ENCODE data around the gene PSMD13. TPM values are rescaled to one million over a fixed set of nuclear protein-coding genes. Genes with fewer than 3 reads are reported as not detected.

The PSMD13 gene
- total and polyA plus RNA-seq, 2 of the 13 experiments (the other 11 are each of a cell fraction or from before 2014, with no cell fraction given) = 83.0 to 117 TPM

DNA sequence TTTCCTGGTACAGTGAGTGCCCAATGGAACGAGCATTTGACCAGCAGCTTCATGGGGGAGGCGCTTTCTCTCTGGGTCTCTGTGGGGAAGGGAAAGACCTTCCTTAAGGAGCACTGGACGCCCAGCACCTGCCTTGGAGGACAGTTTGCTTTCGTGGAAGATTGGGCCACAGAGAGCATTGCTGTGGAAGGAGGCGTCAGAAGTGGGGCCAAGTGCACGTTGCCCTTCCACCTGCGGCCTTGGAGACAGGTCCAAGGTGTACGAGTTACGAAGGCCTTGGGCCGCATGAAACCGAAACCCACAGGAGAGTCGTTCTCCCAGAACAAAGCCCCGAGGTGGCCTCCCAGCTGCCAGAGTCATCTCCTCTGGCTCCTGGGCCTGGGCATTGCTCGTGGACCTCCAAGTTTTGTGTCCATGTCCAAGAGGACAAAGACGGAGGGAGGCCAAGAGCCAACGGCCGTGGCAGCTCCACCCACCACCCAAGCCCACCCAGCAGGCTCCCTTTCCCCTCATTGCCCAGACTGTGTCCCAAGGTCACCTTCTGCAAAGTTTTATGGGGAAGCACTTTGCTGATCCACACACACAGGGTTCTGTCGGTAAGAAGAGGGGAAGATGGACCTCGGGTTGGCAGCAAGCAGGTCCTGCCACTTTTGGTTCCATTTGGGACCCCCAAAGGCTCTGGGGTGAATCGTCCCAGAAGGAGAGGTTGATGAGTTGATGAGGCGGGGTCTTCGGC, 35.6 kb downstream of the PSMD13 start:
- no peak for ATAC-seq
- H4K20me1 ChIP-seq (ENCODE audit: insufficient read depth, low read length) = no peaks in the 10 kb centered on the region
- H3K4me3 ChIP-seq (replicated peaks in 1 of 3; ENCODE audit: insufficient read depth in 1 of 3, low read depth in 2 of 3, low read length in 3 of 3) = no peak overlapping the region
- H3K79me2 ChIP-seq (ENCODE audit: insufficient read depth, low read length) = no peaks in the 10 kb centered on the region
- TF ChIP-seq ZNF143 (CRISPR knock-in tag; IDR thresholded peaks at IDR 0.05) (no peak), KMT2A (CRISPR knock-in tag; IDR thresholded peaks at IDR 0.05) (no peak)
- TF ChIP-seq, protein P1, sequence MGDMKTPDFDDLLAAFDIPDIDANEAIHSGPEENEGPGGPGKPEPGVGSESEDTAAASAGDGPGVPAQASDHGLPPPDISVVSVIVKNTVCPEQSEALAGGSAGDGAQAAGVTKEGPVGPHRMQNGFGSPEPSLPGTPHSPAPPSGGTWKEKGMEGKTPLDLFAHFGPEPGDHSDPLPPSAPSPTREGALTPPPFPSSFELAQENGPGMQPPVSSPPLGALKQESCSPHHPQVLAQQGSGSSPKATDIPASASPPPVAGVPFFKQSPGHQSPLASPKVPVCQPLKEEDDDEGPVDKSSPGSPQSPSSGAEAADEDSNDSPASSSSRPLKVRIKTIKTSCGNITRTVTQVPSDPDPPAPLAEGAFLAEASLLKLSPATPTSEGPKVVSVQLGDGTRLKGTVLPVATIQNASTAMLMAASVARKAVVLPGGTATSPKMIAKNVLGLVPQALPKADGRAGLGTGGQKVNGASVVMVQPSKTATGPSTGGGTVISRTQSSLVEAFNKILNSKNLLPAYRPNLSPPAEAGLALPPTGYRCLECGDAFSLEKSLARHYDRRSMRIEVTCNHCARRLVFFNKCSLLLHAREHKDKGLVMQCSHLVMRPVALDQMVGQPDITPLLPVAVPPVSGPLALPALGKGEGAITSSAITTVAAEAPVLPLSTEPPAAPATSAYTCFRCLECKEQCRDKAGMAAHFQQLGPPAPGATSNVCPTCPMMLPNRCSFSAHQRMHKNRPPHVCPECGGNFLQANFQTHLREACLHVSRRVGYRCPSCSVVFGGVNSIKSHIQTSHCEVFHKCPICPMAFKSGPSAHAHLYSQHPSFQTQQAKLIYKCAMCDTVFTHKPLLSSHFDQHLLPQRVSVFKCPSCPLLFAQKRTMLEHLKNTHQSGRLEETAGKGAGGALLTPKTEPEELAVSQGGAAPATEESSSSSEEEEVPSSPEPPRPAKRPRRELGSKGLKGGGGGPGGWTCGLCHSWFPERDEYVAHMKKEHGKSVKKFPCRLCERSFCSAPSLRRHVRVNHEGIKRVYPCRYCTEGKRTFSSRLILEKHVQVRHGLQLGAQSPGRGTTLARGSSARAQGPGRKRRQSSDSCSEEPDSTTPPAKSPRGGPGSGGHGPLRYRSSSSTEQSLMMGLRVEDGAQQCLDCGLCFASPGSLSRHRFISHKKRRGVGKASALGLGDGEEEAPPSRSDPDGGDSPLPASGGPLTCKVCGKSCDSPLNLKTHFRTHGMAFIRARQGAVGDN (CRISPR knock-in tag; IDR thresholded peaks at IDR 0.05) = 0 out of 2 replicates have a peak, but pooled peaks have one; percentile 13
- TF ChIP-seq, protein P2, sequence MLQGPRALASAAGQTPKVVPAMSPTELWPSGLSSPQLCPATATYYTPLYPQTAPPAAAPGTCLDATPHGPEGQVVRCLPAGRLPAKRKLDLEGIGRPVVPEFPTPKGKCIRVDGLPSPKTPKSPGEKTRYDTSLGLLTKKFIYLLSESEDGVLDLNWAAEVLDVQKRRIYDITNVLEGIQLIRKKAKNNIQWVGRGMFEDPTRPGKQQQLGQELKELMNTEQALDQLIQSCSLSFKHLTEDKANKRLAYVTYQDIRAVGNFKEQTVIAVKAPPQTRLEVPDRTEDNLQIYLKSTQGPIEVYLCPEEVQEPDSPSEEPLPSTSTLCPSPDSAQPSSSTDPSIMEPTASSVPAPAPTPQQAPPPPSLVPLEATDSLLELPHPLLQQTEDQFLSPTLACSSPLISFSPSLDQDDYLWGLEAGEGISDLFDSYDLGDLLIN (CRISPR knock-in tag; IDR thresholded peaks at IDR 0.05; ENCODE audit: borderline replicate concordance) = no peak
- no peak for FAIRE-seq
- intact Hi-C loops (cut with micrococcal nuclease; ENCODE audit: unreplicated experiment) = no loop called here
- peaks cover 45% of the 10 kb centered on the region for H3K4me1 ChIP-seq (ENCODE audit: insufficient read depth, low read length)
- ChIA-PET CTCF (ENCODE audit: low intra/inter-chr PET ratio, low total read pairs) (no interaction called here), POLR2A (no interaction called here)
- no peak overlapping the region for H3K27ac ChIP-seq (ENCODE audit: extremely low read length, insufficient read depth, low read length)
- H3K9ac ChIP-seq (ENCODE audit: insufficient read depth, low read depth, low read length) = no peak overlapping the region
- no TSS peak for BruUV-seq (replicated peaks)
- H2AFZ ChIP-seq (ENCODE audit: low read length) = no peak overlapping the region
- in situ Hi-C loops (cut with HindIII; ENCODE audit: extremely low pct_ligation_motif_present, low pct_unique_long_range_greater_than_20kb) = no loop called here
- no peaks in the 10 kb centered on the region for H3K9me3 ChIP-seq (ENCODE audit: low read length)
- peak overlapping the region; percentile 41; the same call in 1 of the 2 replicates for H3K4me2 ChIP-seq (ENCODE audit: low read depth, low read length)
- no peaks in the 10 kb centered on the region for H3K36me3 ChIP-seq (replicated peaks in 1 of 2; ENCODE audit: control insufficient read depth in 1 of 2, insufficient read depth in 2 of 2, low read length in 2 of 2)
- peaks cover 0 to 29% of the 10 kb centered on the region in 2 experiments; a peak in 3 of 5 replicates for H3K27me3 ChIP-seq (ENCODE audit: control insufficient read depth in 1 of 2, insufficient read depth in 2 of 2, low read length in 2 of 2)
- WGBS (ENCODE audit: low lambda C conversion rate) = 52% methylated on average over 18 of the region's 22 CpGs
- DNase-seq (ENCODE audit: low spot score) = no peak

Measured in HepG2 (cell line).